ENCODE measurements around the gene USP34. TPM values are rescaled to one million over a fixed set of nuclear protein-coding genes. Genes with fewer than 3 reads are reported as not detected.
A peak's percentile ranks its signal among the peaks of the same experiment; 100 is the strongest.
"Not testable (repeated sequence)": the region's sequence is repeated elsewhere in the genome, so short reads cannot be mapped to it uniquely, and the experiment has no call there.

USP34 gene
- total and polyA plus RNA-seq, 12 donors, result 34.3 to 75.7 (median 58.6) TPM

DNA sequence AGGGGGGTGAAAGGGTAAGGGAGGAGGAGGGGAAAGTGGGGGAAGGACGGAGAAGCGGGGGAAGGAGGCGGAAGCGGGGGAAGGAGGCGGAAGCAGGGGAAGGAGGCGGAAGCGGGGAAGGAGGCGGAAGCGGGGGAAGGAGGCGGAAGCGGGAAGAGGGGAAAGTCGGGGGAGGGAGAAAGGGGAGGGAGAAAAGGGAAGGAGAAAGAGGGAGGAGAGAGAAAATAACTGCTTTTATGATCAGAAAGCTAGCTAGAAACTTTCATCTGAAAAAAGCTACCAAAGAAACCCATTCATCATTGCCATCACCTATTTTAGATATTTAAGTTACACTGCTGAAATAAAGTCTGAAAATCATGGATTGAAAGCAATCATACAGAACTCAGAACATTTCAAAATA, 72.5 kb downstream of the USP34 start:
- no peak overlapping the region for H3K4me3 ChIP-seq
- intact Hi-C loops (cut with DNase I), result no loop called here
- no peak overlapping the region for H3K27ac ChIP-seq
- ATAC-seq (no peak), DNase-seq (no peak)
- TF ChIP-seq CTCF (IDR thresholded peaks at IDR 0.05), result no peak
- H3K9me3 ChIP-seq, result no peaks in the 10 kb centered on the region
- no peaks in the 10 kb centered on the region for H3K4me1 ChIP-seq
- no peaks in the 10 kb centered on the region for H3K27me3 ChIP-seq
- WGBS, 2 donors, result 91 to 98% methylated on average over 12 of the region's 12 CpGs
- peaks cover 0 to 55% (median 5%) of the 10 kb centered on the region in 9 donors for H3K36me3 ChIP-seq

- no peak for ATAC-seq
These were observed 74.9 kb downstream of the USP34 start for GRCh38 chr2:61396005-61396404.

DNA sequence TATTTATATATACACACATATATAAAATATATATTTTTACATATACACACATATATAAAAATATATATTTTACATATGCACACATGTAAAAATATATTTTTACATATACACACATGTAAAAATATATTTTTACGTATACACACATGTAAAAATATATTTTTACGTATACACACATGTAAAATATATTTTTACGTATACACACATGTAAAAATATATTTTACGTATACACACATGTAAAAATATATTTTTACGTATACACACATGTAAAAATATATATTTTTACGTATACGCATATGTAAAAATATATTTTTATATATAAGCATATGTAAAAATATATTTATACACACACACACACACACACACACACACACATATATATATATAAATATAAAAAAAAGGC, 83.3 kb downstream of the USP34 start:
- H3K4me3 ChIP-seq; H3K4me1 ChIP-seq; intact Hi-C loops (cut with DNase I); H3K27ac ChIP-seq; DNase-seq; H3K27me3 ChIP-seq; ATAC-seq; H3K9me3 ChIP-seq: not testable (repeated sequence)
- peaks cover 0 to 76% (median 8%) of the 10 kb centered on the region in 9 donors for H3K36me3 ChIP-seq
- WGBS, 2 donors, result 97% methylated on average over 7 of the region's 7 CpGs

More at GRCh38 chr2:61396005-61396404, 74.9 kb downstream of the USP34 start:
- 91% methylated on average over 4 of the region's 4 CpGs for WGBS, 2 donors
- Histone ChIP-seq H3K4me1 (no peaks in the 10 kb centered on the region), H3K36me3 (peaks cover 0 to 67% (median 5%) of the 10 kb centered on the region in 9 donors), H3K27me3 (no peaks in the 10 kb centered on the region), H3K4me3 (no peak overlapping the region), H3K27ac (no peak overlapping the region), H3K9me3 (no peaks in the 10 kb centered on the region)
- no peak for DNase-seq
- TF ChIP-seq CTCF (IDR thresholded peaks at IDR 0.05), result no peak
- intact Hi-C loops (cut with DNase I), result no loop called here

GRCh38 chr2:61380882-61381197, 90.0 kb downstream of the USP34 start:
- intact Hi-C loops (cut with DNase I), result not testable (repeated sequence)

GRCh38 chr2:61380056-61380881, 90.6 kb downstream of the USP34 start:
- Histone ChIP-seq H3K9me3 (no peaks in the 10 kb centered on the region), H3K36me3 (peaks cover 0 to 91% (median 33%) of the 10 kb centered on the region in 9 donors), H3K4me3 (no peak overlapping the region), H3K27ac (peak overlapping the region in 6 of 10 donors; percentile 19 to 60 (median 47)), H3K4me1 (peaks cover 0 to 19% (median 4%) of the 10 kb centered on the region in 9 donors), H3K27me3 (no peaks in the 10 kb centered on the region)
- ATAC-seq (peak; percentile 29 to 90 (median 86)), DNase-seq (no peak)
- WGBS, 2 donors, result 92 to 98% methylated on average over 4 of the region's 4 CpGs
- intact Hi-C loops (cut with DNase I), result no loop called here
- TF ChIP-seq CTCF (IDR thresholded peaks at IDR 0.05), result no peak

More at GRCh38 chr2:61380882-61381197, 90.0 kb downstream of the USP34 start:
- peak in 2 of 8 donors; percentile 55 to 64 for ATAC-seq
- DNase-seq, H3K9me3 ChIP-seq, H3K27me3 ChIP-seq, H3K4me3 ChIP-seq: not testable (repeated sequence)
- Histone ChIP-seq H3K36me3 (peaks cover 0 to 92% (median 31%) of the 10 kb centered on the region in 9 donors), H3K4me1 (peaks cover 0 to 19% (median 4%) of the 10 kb centered on the region in 9 donors), H3K27ac (peak overlapping the region in 6 of 10 donors; percentile 19 to 60 (median 47))
- 44 to 67% methylated on average over 4 of the region's 4 CpGs for WGBS, 2 donors

Data from heart right ventricle (tissue), 16 donors.